Esophagus squamous epithelium (tissue), 4 donors: ENCODE measurements around the gene C5AR2.

Experiments used
- CTCF ChIP-seq, 6 experiments: fragments of 450-650 bp in 4 of 6; fragments of 200-600 bp in 2 of 6; sonication (generic) in 2 of 6; IDR thresholded peaks; one replicate each; pipeline ENCODE4 v1.5.1; 2016 to 2019; ENCODE audit warnings: antibody characterized with exemption in 6 of 6, mild to moderate bottlenecking in 4 of 6, moderate library complexity in 4 of 6
- POLR2A ChIP-seq, 4 donors: fragments of 450-650 bp; IDR thresholded peaks; one replicate each; pipeline ENCODE4 v1.6.1; 2017; ENCODE audit warnings: antibody characterized with exemption in 4 of 4, mild to moderate bottlenecking in 4 of 4, moderate library complexity in 3 of 4

GRCh38 chr19:47310819-47311218, 21.2 kb upstream of the C5AR2 start:
- TF ChIP-seq POLR2A (IDR thresholded peaks at IDR 0.05) (peak in 1 of 4 donors; percentile 44), CTCF (IDR thresholded peaks at IDR 0.05) (no peak)
